ENCODE results near the gene NOP10.

The NOP10 gene

DNA sequence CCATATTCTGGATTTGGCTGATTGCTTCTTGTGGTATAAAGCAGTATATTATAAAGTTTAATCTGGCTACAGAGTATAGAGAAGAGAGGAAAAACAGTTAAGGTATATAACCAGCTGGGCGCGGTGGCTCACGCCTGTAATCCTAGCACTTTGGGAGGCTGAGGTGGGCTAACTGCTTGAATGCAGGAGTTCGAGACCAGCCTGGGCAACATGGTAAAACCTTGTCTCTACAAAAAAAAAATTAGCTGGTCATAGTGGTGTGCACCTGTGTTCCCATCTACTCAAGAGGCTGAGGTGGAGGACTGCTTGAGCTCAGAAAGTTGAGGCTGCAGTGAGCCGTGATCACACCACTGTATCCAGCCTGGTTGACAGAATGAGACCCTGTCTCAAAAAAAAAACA is 12.7 kb downstream of the NOP10 start:
- no peak for DNase-seq

DNA sequence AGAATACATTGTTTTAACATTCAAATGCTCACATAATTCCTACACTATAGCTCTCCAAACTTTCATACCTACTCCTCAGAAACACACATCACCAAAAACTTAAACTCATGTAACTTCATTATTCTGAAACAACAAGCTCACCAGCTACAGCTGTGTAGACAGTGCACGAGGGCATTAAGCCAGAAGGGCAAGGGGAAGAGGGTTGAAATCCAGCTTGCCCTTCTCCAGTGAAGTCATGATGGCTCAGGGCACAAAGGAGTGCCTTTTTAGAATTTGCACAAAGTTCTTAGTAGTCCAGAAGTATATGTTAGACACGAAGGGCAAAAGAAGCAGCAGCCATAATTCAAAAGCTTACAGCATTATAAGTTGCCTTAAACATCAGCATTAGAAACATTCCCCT is 13.9 kb downstream of the NOP10 start:
- no peak for DNase-seq

DNA sequence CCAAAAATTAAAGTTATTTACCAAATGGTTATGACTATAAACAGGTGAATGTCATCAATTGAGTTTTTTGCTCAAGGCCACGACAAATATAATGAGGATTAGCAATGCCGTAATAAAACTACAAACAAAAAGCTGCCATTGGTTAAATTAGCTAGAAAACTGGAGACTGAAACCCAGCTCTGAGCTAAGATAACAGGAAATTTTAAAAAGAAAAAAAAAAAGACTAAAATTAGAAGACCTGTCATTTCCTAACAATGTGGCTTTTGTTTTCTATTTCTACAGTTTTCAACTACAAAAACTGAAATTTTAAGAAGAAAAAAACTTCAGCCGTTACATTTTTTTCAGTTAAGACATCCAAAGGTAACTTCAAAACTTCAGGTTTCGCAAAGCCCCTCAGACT is 15.0 kb downstream of the NOP10 start:
- no peak for DNase-seq

DNA sequence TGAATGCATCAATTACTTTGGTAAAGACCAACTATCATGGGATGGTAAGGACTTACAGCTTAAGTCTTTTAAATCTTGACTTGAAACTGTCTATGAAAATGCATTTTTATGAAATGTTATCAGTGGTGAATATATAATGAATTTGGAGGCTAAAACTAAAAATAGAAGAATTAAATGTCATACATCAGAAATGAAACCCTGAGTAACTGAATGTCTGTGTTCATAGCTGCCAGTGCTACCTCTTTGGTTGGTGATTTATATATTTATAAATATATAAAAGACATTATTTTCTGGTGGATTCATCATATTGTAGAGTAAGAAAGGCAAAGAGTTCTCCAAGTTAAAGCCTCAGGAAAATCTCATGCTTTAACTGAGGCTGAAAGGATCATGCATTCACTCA is 17.6 kb downstream of the NOP10 start:
- no peak for DNase-seq

DNA sequence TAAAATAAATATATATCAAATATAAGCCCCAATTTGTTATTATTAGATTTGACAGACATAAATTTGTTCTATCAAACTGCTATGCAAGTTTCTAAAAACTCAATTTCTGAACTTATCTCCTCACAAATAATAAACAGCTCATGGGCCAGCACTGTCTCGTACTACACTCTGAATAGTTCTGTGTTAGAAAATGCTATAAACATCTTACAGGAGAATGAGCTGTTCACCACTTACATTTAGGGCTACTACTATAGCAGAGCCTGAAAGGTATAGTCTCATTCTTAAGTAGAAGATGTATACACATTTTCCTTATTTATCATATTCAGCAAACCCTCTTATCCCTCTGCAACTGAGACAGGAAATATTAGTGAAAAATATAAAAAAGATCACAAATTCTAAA is 18.0 kb downstream of the NOP10 start:
- DNase-seq: no peak

DNA sequence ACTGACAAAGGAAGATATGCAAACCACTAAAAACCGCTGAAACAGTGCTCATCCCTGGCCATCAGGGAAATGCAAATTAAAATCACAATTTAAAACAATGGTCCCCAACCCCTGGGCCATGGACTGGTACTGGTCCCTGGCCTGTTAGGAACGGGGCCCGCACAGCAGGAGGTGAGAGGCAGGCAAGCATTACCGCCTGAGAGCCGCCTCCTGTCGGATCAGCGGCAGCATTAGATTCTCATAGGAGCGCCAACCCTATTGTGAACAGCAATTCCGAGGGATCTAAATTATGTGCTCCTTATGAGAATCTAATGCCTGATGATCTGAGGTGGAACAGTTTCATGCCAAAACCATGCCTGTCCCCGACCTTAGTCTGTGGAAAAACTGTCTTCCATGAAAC is 19.7 kb downstream of the NOP10 start:
- no peak for DNase-seq

DNA sequence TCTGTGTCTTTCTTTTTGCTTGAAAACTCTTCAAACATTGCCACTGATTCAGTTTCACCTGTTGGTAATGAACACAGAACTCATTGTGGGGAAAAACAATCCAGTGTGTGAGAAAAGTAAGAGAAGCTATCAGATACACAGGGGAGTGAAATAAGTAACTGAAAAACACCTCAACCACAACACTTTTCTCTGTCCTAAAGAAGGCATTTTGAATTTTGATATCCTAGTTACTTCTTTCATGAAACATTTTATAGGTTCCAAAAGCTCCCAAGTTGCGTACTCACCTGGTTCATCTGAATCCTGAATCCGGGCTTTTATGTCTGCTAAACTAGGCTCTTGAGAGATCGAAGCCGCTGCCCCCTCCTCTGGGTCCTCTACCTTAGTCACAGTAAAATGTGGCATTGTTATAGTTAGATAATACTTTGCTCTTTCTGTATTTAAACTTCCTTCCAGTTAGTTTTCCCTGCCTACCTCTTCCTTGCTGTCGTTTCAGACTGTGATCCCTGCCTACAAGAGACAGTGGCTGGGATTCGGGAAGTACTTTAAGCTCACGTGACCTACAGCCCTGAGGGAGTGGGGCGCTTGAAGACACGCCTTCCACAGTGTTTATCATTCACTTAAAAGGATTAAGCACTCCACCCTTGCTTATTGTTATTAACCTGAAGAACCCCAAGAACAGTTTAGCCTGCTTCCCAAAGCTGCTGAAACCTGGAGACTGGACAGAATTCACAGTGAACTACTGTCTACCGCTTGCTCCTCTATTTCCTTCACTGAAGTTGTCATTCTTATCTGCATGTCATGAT is 24.5 kb downstream of the NOP10 start:
- peak; percentile 68 for DNase-seq

DNA sequence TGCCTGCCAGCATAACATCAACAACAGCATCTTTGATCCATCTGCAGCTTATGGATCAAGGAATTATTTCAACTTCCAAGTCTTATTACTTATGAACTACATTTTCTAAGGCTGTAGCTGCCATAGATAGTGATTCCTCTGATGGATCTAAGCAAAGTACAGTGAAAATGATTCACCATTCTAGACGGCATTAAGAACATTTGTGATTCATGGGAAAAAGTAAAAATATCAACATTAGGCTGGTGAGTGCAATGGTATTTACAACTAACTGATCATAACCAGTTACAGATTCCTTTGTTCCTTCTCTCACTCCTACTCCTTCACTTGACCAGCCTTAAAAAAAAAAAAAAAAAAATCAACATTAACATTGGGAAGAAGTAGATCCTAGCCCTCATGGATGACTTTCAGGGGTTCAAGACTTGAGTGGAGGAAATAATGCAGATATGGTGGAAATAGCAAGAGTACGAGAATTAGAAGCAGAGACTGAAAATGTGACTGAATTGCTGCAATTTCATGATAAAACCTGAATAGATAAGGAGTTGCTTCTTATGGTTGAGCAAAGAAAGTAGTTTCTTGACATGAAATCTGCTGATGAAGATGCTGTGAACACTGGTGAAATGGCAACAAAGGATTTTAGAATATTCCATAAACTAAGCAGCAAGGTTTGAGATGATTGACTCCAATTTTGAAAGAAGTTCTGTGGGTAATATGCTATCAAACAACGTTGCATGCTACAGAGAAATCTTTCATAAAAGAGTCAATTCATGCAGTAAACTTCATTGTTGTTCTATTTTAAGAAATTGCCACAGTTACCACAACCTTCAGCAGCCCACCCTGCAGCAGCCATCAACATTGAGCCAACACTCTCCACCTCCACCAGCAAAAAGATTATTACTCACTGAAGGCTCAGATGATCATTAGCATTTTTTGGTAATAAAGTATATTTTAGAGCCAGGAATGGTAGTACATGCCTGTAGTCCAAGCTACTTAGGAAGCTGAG is 28.1 kb downstream of the NOP10 start:
- no peak for DNase-seq

DNA sequence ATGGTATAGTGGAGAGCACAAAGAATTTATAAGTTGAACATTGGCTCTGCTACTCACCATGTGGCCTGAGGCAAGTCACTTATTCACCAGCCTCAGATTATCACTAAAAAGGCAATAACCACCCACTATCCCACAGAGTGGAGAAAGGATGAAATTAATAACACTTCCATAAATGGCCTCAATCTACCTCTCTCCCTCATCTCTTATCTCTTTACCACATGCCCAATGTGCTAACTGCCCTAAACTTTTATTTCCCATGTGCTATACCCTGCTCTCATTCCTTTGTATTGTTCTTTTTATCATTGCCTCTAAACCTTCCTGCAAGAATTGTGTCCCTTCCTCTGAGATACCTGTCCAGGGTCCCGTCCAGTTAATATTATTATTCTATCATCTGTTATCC is 31.4 kb downstream of the NOP10 start:
- no peak for DNase-seq

DNA sequence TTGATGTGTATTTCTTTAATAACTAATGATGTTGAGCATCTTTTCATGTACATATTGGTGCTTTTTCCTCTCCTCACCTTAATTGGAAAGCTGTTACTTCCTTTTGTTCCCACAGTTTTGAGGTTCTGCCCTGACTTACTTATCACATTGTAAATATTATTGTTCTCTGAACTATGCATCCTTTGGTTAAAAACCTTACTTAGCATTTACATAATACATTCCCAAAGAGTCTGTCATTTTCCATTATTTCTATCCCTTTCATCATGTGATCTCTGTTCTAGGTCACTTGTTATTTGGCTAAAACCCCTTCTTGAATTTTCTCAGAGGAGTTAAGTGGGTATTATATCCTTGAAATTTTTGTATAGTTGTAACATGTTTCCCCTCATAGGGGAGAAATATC is 38.3 kb downstream of the NOP10 start:
- DNase-seq: peak; percentile 46

DNA sequence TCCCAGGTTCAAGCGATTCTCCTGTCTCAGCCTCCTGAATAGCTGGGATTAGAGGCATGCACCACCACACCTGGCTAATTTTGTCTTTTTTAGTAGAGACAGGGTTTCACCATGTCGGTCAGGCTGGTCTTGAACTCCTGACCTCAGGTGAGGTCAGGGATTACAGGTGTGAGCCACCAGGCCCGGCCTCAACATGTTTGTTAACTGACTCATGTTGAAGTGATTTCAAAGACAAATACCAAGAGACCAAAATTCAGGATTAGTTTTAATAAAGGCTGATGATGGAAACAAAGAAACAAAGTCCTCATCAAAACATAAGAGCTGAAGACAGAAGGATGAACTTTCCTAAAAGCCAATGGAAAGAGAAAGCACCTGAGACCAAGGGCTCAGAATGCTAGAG is 41.9 kb downstream of the NOP10 start:
- no peak for DNase-seq

DNA sequence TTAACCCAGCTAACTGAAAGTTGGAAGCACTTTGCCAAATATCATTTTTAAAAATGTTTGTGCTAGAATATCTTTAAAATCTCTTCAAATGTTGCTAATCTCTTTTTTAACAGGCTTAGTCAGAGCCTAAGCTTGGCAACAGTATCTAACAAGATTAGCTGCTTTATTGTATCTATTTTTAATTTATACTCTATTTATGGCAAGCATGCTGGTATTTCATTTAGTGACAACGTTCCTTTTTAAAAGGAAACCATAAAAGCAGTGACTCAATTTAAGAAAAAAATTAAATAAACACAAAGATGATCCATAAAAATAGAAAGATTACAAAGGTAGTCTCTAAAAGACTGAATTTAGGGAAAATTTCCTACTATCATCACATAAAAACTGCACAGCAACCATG is 45.9 kb downstream of the NOP10 start:
- DNase-seq: peak; percentile 22

DNA sequence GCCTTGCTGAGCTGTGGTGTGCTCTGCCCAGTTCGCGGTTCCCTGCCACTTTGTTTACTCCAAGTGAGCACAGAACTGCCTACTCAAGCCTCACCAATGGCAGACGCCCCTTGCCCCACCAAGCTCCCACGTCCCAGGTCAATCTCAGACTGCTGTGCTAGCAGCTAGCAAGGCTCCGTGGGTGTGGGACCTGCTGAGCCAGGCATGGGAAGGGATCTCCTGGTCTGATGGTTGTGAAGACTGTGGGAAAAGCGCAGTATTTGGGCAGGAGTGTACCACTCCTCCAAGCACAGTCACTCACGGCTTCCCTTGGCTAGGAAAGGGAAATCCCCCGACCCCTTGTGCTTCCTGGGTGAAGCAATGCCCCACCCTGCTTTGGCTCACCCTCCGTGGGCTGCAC is 50.3 kb downstream of the NOP10 start:
- DNase-seq: no peak

All from fibroblast of skin of right biceps (primary cell).